A204.1 (cell line): ENCODE data around the gene R3HDML.

Source experiments
- FAIRE-seq: peaks from 2 replicates; lab custom pipeline; 2012; peaks lifted over from hg19 to GRCh38; lab: Jason Lieb, UNC

The R3HDML gene

GRCh38 chr20:44364068-44364467, 27.2 kb downstream of the R3HDML start:
- no peak for FAIRE-seq

- FAIRE-seq, result no peak
Observed at GRCh38 chr20:44364780-44365179, 27.9 kb downstream of the R3HDML start.

GRCh38 chr20:44367746-44368145, 30.9 kb downstream of the R3HDML start:
- no peak for FAIRE-seq

- FAIRE-seq, result no peak
Observed at GRCh38 chr20:44370639-44371218, 33.9 kb downstream of the R3HDML start.

- FAIRE-seq, result no peak
Observed at GRCh38 chr20:44382641-44383040, 45.8 kb downstream of the R3HDML start.

- peak; percentile 9 for FAIRE-seq
Observed at GRCh38 chr20:44384423-44385027, 47.7 kb downstream of the R3HDML start.

- no peak for FAIRE-seq
Observed at GRCh38 chr20:44388466-44389023, 51.7 kb downstream of the R3HDML start.

GRCh38 chr20:44389871-44390270, 53.0 kb downstream of the R3HDML start:
- no peak for FAIRE-seq

- FAIRE-seq, result no peak
Observed at GRCh38 chr20:44390280-44390679, 53.4 kb downstream of the R3HDML start.

- FAIRE-seq, result no peak
Observed at GRCh38 chr20:44392088-44392775, 55.4 kb downstream of the R3HDML start.

- no peak for FAIRE-seq
Observed at GRCh38 chr20:44392776-44393607, 56.1 kb downstream of the R3HDML start.

- no peak for FAIRE-seq
Observed at GRCh38 chr20:44393608-44394451, 57.0 kb downstream of the R3HDML start.

- FAIRE-seq, result no peak
Observed at GRCh38 chr20:44394452-44394701, 57.5 kb downstream of the R3HDML start.

GRCh38 chr20:44394702-44395460, 58.0 kb downstream of the R3HDML start:
- FAIRE-seq, result no peak

- no peak for FAIRE-seq
Observed at GRCh38 chr20:44395461-44396340, 58.9 kb downstream of the R3HDML start.

GRCh38 chr20:44396369-44397130, 59.7 kb downstream of the R3HDML start:
- no peak for FAIRE-seq

- no peak for FAIRE-seq
Observed at GRCh38 chr20:44398335-44398734, 61.5 kb downstream of the R3HDML start.

- FAIRE-seq, result no peak
Observed at GRCh38 chr20:44399446-44399845, 62.6 kb downstream of the R3HDML start.

GRCh38 chr20:44400671-44400969, 63.8 kb downstream of the R3HDML start:
- FAIRE-seq, result no peak
